Activated CD4-positive, alpha-beta T cell treated with anti-CD3 and anti-CD28 coated beads for 4 hours (primary cell): ENCODE measurements around the gene NEURL1.
A peak's percentile ranks its signal among the peaks of the same experiment; 100 is the strongest.

Experiments
- DNase-seq, 2 donors: peaks; one replicate each; pipeline ENCODE4 v3.0.0-alpha.2; 2020

Gene NEURL1

GRCh38 chr10:103564776-103565520 lies 71.4 kb downstream of the NEURL1 start:
- DNase-seq = no peak

- no peak for DNase-seq
Measured at GRCh38 chr10:103566536-103566935, 73.0 kb downstream of the NEURL1 start.

- no peak for DNase-seq
Measured at GRCh38 chr10:103568505-103568904, 75.0 kb downstream of the NEURL1 start.

GRCh38 chr10:103569896-103570295 lies 76.4 kb downstream of the NEURL1 start:
- no peak for DNase-seq

GRCh38 chr10:103570844-103571655 lies 77.5 kb downstream of the NEURL1 start:
- no peak for DNase-seq

- DNase-seq = no peak
Measured at GRCh38 chr10:103571656-103571975, 78.1 kb downstream of the NEURL1 start.

GRCh38 chr10:103572347-103573204 lies 79.1 kb downstream of the NEURL1 start:
- DNase-seq = no peak

GRCh38 chr10:103573205-103573487 lies 79.6 kb downstream of the NEURL1 start:
- DNase-seq = no peak

GRCh38 chr10:103574097-103575061 lies 80.9 kb downstream of the NEURL1 start:
- DNase-seq = no peak

GRCh38 chr10:103575416-103576075 lies 82.0 kb downstream of the NEURL1 start:
- DNase-seq = no peak

- no peak for DNase-seq
Measured at GRCh38 chr10:103576076-103576471, 82.6 kb downstream of the NEURL1 start.

- no peak for DNase-seq
Measured at GRCh38 chr10:103576862-103577261, 83.4 kb downstream of the NEURL1 start.

GRCh38 chr10:103578782-103579382 lies 85.4 kb downstream of the NEURL1 start:
- DNase-seq = no peak

GRCh38 chr10:103580011-103580410 lies 86.5 kb downstream of the NEURL1 start:
- no peak for DNase-seq

GRCh38 chr10:103580430-103580829 lies 86.9 kb downstream of the NEURL1 start:
- DNase-seq = no peak

GRCh38 chr10:103581499-103581898 lies 88.0 kb downstream of the NEURL1 start:
- DNase-seq = no peak

GRCh38 chr10:103582331-103583123 lies 89.0 kb downstream of the NEURL1 start:
- no peak for DNase-seq

- peak in 1 of 2 donors; percentile 23 for DNase-seq
Measured at GRCh38 chr10:103583871-103584215, 90.3 kb downstream of the NEURL1 start.

- DNase-seq = peak; percentile 74
Measured at GRCh38 chr10:103584216-103585010, 90.9 kb downstream of the NEURL1 start.

GRCh38 chr10:103585011-103585405 lies 91.5 kb downstream of the NEURL1 start:
- no peak for DNase-seq
